HG03439 (cell line): ENCODE results near the gene PTPRU.
"Not testable (repeated sequence)": the region's sequence is repeated elsewhere in the genome, so short reads cannot be mapped to it uniquely, and the experiment has no call there.

Source experiments
- ATAC-seq: cut with Tn5 transposase; IDR thresholded peaks from one replicate; pipeline ENCODE4 v1.9.1; 2021; ENCODE audit warnings: mild to moderate bottlenecking, moderate library complexity; ENCODE audit not compliant: unreplicated experiment

Gene PTPRU

GRCh38 chr1:29314685-29315084, 78.4 kb downstream of the PTPRU start:
- not testable (repeated sequence) for ATAC-seq

GRCh38 chr1:29315262-29315661, 78.9 kb downstream of the PTPRU start:
- ATAC-seq, result no peak

- no peak for ATAC-seq
Observed at GRCh38 chr1:29315876-29316275, 79.6 kb downstream of the PTPRU start.

- no peak for ATAC-seq
Observed at GRCh38 chr1:29317063-29317915, 81.0 kb downstream of the PTPRU start.

- ATAC-seq, result no peak
Observed at GRCh38 chr1:29317916-29318530, 81.7 kb downstream of the PTPRU start.

GRCh38 chr1:29318724-29319123, 82.4 kb downstream of the PTPRU start:
- ATAC-seq, result no peak

- ATAC-seq, result no peak
Observed at GRCh38 chr1:29319300-29320110, 83.2 kb downstream of the PTPRU start.

GRCh38 chr1:29320156-29320940, 84.0 kb downstream of the PTPRU start:
- ATAC-seq, result no peak

- ATAC-seq, result no peak
Observed at GRCh38 chr1:29321176-29321575, 84.9 kb downstream of the PTPRU start.

- no peak for ATAC-seq
Observed at GRCh38 chr1:29322147-29322694, 85.9 kb downstream of the PTPRU start.

GRCh38 chr1:29322861-29323585, 86.7 kb downstream of the PTPRU start:
- no peak for ATAC-seq

- ATAC-seq, result no peak
Observed at GRCh38 chr1:29323636-29324035, 87.3 kb downstream of the PTPRU start.

- ATAC-seq, result no peak
Observed at GRCh38 chr1:29324202-29324601, 87.9 kb downstream of the PTPRU start.

- ATAC-seq, result no peak
Observed at GRCh38 chr1:29324771-29325351, 88.5 kb downstream of the PTPRU start.

- ATAC-seq, result no peak
Observed at GRCh38 chr1:29325675-29326074, 89.4 kb downstream of the PTPRU start.

GRCh38 chr1:29326123-29326522, 89.8 kb downstream of the PTPRU start:
- no peak for ATAC-seq

- ATAC-seq, result no peak
Observed at GRCh38 chr1:29327223-29327935, 91.1 kb downstream of the PTPRU start.

- ATAC-seq, result no peak
Observed at GRCh38 chr1:29329022-29329775, 92.9 kb downstream of the PTPRU start.
